ENCODE results near the gene GPBAR1.
A peak's percentile ranks its signal among the peaks of the same experiment; 100 is the strongest.

The GPBAR1 gene

DNA sequence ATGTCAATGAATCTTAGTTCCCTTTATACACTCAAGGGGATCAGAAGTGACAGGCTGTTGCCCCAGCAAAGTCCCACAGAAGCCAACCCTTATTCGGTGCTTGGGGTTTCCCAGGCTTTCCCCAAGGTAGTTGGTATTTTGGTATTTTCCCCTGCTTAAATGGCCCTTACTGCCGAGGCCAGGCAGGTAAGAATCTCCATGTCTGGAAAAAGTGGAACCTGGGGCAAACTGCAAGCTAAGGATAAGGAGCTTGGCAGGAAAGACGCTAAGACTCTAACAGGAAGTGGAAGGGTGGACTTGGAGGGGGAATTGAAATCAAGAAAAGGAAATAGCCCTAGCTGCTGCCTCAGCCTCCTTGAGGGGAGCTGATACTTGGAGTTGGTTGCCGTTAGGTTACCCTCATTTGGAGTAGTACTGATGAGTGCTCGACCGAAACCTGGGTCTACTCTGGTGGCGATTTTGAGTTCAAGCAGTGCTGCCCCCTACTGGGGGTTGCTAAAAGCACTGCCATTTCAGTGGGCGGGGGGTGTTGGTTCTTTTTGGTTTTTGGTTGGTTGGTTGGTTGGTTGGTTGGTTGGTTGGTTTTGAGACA, 3.3 kb upstream of the GPBAR1 start:
- Mint-ChIP-seq H3K36me3 (ENCODE audit: low read depth) (peaks cover 30% of the 10 kb centered on the region), H3K4me3 (no peak overlapping the region), H3K27ac (peak overlapping the region; percentile 38 to 80 (median 54)), H3K9me3 (no peaks in the 10 kb centered on the region), H3K27me3 (ENCODE audit: low read depth) (no peaks in the 10 kb centered on the region), H3K4me1 (peaks cover 37% of the 10 kb centered on the region)
- peak; percentile 22 to 38 (median 24) for TF ChIP-seq CTCF (IDR thresholded peaks at IDR 0.05; ENCODE audit: unreplicated experiment in 3 of 3)

- H3K36me3 Mint-ChIP-seq (ENCODE audit: low read depth), result peaks cover 20% of the 10 kb centered on the region
- peak overlapping the region in 2 of 3 experiments; percentile 35 to 50 for H3K4me3 Mint-ChIP-seq
- H3K27ac Mint-ChIP-seq, result peak overlapping the region; percentile 88 to 95 (median 88)
- no peaks in the 10 kb centered on the region for H3K9me3 Mint-ChIP-seq
- H3K4me1 Mint-ChIP-seq, result peaks cover 35% of the 10 kb centered on the region
- TF ChIP-seq CTCF (IDR thresholded peaks at IDR 0.05; ENCODE audit: unreplicated experiment in 3 of 3), result no peak
- H3K27me3 Mint-ChIP-seq (ENCODE audit: low read depth), result no peaks in the 10 kb centered on the region
Measured at GRCh38 chr2:218259099-218259961, 1.5 kb upstream of the GPBAR1 start.

- H3K4me1 Mint-ChIP-seq, result peaks cover 35% of the 10 kb centered on the region
- H3K27ac Mint-ChIP-seq, result peak overlapping the region; percentile 88 to 95 (median 88)
- H3K27me3 Mint-ChIP-seq (ENCODE audit: low read depth), result no peaks in the 10 kb centered on the region
- no peak for TF ChIP-seq CTCF (IDR thresholded peaks at IDR 0.05; ENCODE audit: unreplicated experiment in 3 of 3)
- H3K36me3 Mint-ChIP-seq (ENCODE audit: low read depth), result peaks cover 15% of the 10 kb centered on the region
- no peak overlapping the region for H3K4me3 Mint-ChIP-seq
- no peaks in the 10 kb centered on the region for H3K9me3 Mint-ChIP-seq
Measured at GRCh38 chr2:218260166-218260565, 649 bp upstream of the GPBAR1 start.

DNA sequence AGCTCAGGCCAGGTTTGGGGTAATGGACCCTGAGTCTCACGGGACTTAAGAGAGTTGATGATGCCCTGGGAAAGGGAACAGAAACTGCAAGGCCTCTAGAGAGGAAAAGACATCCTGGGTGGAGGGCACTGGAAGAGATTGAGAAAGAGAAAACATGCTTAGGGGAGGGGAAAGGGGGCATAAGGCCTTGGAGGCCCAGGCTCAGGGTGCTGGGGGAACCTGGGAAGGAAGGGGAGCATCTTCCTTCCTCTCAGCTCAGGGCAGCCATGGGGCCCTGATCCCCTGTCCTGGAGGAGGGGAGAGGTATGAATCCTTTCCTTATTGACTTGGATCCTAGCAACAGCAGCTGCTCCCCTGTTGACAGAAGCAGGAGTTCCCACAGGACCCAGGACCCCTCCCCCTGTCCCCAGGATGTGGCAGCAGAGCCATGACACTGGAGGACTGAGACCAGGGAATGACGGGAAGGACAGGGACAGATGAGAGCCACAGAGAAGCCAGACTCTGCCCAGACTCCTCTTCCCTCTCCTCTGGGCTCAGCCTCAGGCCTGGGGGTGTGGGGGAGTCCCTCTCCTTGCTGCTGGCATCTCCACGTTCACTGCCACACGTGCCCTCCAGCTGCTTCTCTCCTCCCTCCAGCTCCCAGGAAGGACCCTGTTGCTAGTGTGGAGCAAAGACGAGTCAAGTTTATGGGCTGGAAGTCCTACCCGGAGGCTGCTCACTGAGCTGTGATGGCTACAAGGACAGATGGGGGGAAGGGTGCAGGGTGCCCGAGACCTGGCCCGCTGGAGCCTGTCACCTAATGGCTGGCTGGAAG, 815 bp downstream of the GPBAR1 start:
- H3K4me1 Mint-ChIP-seq, result peaks cover 35% of the 10 kb centered on the region
- no peak for TF ChIP-seq CTCF (IDR thresholded peaks at IDR 0.05; ENCODE audit: unreplicated experiment in 3 of 3)
- H3K27me3 Mint-ChIP-seq (ENCODE audit: low read depth), result no peaks in the 10 kb centered on the region

DNA sequence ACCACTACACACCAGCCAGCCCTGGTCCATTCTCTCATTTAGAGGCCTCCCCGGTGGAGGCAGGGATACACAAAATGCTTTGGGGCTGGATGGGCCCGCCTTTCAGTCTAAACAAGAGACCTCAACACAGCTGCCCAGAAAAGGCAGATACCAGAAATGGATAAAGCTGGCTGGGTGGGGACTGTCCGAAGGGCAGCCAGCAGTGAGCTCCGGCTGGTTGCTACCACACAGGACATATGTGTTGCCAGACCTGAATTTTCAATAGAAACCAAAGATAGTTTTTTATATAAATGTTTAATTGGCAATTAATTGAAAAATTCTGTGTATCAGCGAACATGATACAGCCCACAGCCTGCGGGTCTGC, 1.4 kb downstream of the GPBAR1 start:
- no peak overlapping the region for H3K4me3 Mint-ChIP-seq
- H3K4me1 Mint-ChIP-seq, result peaks cover 35% of the 10 kb centered on the region
- peak overlapping the region in 1 of 3 experiments; percentile 88 for H3K27ac Mint-ChIP-seq
- H3K9me3 Mint-ChIP-seq, result no peaks in the 10 kb centered on the region
- no peaks in the 10 kb centered on the region for H3K27me3 Mint-ChIP-seq (ENCODE audit: low read depth)
- H3K36me3 Mint-ChIP-seq (ENCODE audit: low read depth), result peaks cover 21% of the 10 kb centered on the region
- TF ChIP-seq CTCF (IDR thresholded peaks at IDR 0.05; ENCODE audit: unreplicated experiment in 3 of 3), result no peak

More for the DNA sequence above, 815 bp downstream of the GPBAR1 start:
- Mint-ChIP-seq H3K36me3 (ENCODE audit: low read depth) (peaks cover 15% of the 10 kb centered on the region), H3K27ac (peak overlapping the region; percentile 32 to 88 (median 75)), H3K9me3 (no peaks in the 10 kb centered on the region), H3K4me3 (peak overlapping the region in 1 of 3 experiments; percentile 37)
